GM12878 (cell line): ENCODE results near the gene ACTR5. TPM values are rescaled to one million over a fixed set of nuclear protein-coding genes. Genes with fewer than 3 reads are reported as not detected.

Experiments used
- CBX3 ChIP-seq: fragments of 200-600 bp; sonication (generic); IDR thresholded peaks from 2 replicates; pipeline ENCODE4 v1.6.1; 2016; ENCODE audit warnings: low read depth, borderline replicate concordance
- ETV6 ChIP-seq, 2 experiments: fragments of 450-650 bp in 1 of 2; IDR thresholded peaks in 1 of 2; conservative IDR thresholded peaks in 1 of 2; 2 replicates each; pipeline ENCODE4 v1.6.1; 2014; ENCODE audit warnings: antibody characterized with exemption in 1 of 2, borderline replicate concordance in 1 of 2, low read depth in 1 of 2, mild to moderate bottlenecking in 1 of 2, moderate library complexity in 1 of 2
- EZH2 ChIP-seq: IDR thresholded peaks from 2 replicates; pipeline ENCODE4 v1.6.1; 2012; ENCODE audit warnings: low read depth, mild to moderate bottlenecking, control low read depth, inconsistent platforms, low read length, borderline replicate concordance; ENCODE audit not compliant: control insufficient read depth
- NR2C1 ChIP-seq: fragments of 450-650 bp; IDR thresholded peaks from 2 replicates; pipeline ENCODE4 v1.6.1; 2017; ENCODE audit warnings: antibody characterized with exemption, mild to moderate bottlenecking, moderate library complexity
- NR2C2 ChIP-seq: IDR thresholded peaks from 2 replicates; pipeline ENCODE4 v1.6.1; 2011; ENCODE audit warnings: borderline replicate concordance, low read depth; ENCODE audit not compliant: control insufficient read depth, insufficient read length
- RELA ChIP-seq: fragments of 450-650 bp; IDR thresholded peaks from 2 replicates; pipeline ENCODE4 v1.8.0; 2014; ENCODE audit warnings: borderline replicate concordance; ENCODE audit not compliant: partially characterized antibody
- SIX5 ChIP-seq: IDR thresholded peaks from 2 replicates; pipeline ENCODE4 v1.6.1; 2011; ENCODE audit warnings: mild to moderate bottlenecking, low read depth, low read length, moderate library complexity; ENCODE audit not compliant: severe bottlenecking
- ZNF384 ChIP-seq: IDR thresholded peaks from 2 replicates; pipeline ENCODE4 v1.6.1; 2012; ENCODE audit warnings: low read depth, mild to moderate bottlenecking, low read length, improper control_type of control experiment, borderline replicate concordance
- polyA plus RNA-seq, 11 experiments: library from polyadenylated mRNA; depleted of rRNA in 4 of 11; unstranded in 6 of 11; stranded (reverse) in 5 of 11; fragments of >200 nt; fragmentation: Nextera tagmentation in 4 of 11; fragmentation: Illumina TruSeq in 1 of 11; extraction: Ambion mirVana in 4 of 11; extraction: Trizol in 1 of 11; gene quantifications; 1 replicate in 1 of 11; 2 replicates in 10 of 11; pipeline versions ENCODE4 v1.2.1 to v1.2.3, GENCODE V29; 2011 to 2016; ENCODE audit warnings: inconsistent platforms in 2 of 11, missing spikeins in 2 of 11, low read depth in 1 of 11
- total RNA-seq, 4 experiments: library from RNA; depleted of rRNA in 3 of 4; stranded (reverse); fragments of >200 nt in 3 of 4; fragmentation: Illumina TruSeq in 1 of 4; extraction: Trizol in 1 of 4; gene quantifications; 2 replicates each; pipeline versions ENCODE4 v1.2.1 to v1.2.3, GENCODE V29; 2013 to 2021
- TF ChIP-seq, protein P1 (sequence below): IDR thresholded peaks from 2 replicates; pipeline ENCODE4 v1.6.1; 2012; ENCODE audit warnings: improper control_type of control experiment, low read depth, low read length; ENCODE audit not compliant: insufficient replicate concordance
- TF ChIP-seq, protein P2 (sequence below): fragments of 450-650 bp; IDR thresholded peaks from 2 replicates; pipeline ENCODE4 v1.6.1; 2017; ENCODE audit warnings: borderline replicate concordance

Gene ACTR5
- total and polyA plus RNA-seq, 10 of the 15 experiments (the other 5 are each of a cell fraction or from before 2014, with no cell fraction given) = 0.52 to 14.7 (median 8.8) TPM

- TF ChIP-seq, protein P1, sequence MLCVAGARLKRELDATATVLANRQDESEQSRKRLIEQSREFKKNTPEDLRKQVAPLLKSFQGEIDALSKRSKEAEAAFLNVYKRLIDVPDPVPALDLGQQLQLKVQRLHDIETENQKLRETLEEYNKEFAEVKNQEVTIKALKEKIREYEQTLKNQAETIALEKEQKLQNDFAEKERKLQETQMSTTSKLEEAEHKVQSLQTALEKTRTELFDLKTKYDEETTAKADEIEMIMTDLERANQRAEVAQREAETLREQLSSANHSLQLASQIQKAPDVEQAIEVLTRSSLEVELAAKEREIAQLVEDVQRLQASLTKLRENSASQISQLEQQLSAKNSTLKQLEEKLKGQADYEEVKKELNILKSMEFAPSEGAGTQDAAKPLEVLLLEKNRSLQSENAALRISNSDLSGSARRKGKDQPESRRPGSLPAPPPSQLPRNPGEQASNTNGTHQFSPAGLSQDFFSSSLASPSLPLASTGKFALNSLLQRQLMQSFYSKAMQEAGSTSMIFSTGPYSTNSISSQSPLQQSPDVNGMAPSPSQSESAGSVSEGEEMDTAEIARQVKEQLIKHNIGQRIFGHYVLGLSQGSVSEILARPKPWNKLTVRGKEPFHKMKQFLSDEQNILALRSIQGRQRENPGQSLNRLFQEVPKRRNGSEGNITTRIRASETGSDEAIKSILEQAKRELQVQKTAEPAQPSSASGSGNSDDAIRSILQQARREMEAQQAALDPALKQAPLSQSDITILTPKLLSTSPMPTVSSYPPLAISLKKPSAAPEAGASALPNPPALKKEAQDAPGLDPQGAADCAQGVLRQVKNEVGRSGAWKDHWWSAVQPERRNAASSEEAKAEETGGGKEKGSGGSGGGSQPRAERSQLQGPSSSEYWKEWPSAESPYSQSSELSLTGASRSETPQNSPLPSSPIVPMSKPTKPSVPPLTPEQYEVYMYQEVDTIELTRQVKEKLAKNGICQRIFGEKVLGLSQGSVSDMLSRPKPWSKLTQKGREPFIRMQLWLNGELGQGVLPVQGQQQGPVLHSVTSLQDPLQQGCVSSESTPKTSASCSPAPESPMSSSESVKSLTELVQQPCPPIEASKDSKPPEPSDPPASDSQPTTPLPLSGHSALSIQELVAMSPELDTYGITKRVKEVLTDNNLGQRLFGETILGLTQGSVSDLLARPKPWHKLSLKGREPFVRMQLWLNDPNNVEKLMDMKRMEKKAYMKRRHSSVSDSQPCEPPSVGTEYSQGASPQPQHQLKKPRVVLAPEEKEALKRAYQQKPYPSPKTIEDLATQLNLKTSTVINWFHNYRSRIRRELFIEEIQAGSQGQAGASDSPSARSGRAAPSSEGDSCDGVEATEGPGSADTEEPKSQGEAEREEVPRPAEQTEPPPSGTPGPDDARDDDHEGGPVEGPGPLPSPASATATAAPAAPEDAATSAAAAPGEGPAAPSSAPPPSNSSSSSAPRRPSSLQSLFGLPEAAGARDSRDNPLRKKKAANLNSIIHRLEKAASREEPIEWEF = no peak
- TF ChIP-seq SIX5 (no peak), RELA (no peak), CBX3 (no peak), EZH2 (no peak), NR2C1 (no peak), ETV6 (conservative IDR thresholded peaks at IDR 0.05 in 1 of 2, IDR thresholded peaks at IDR 0.05 in 1 of 2; ENCODE audit: borderline replicate concordance in 1 of 2, low read depth in 1 of 2) (no peak), NR2C2 (no peak), ZNF384 (no peak)
- TF ChIP-seq, protein P2, sequence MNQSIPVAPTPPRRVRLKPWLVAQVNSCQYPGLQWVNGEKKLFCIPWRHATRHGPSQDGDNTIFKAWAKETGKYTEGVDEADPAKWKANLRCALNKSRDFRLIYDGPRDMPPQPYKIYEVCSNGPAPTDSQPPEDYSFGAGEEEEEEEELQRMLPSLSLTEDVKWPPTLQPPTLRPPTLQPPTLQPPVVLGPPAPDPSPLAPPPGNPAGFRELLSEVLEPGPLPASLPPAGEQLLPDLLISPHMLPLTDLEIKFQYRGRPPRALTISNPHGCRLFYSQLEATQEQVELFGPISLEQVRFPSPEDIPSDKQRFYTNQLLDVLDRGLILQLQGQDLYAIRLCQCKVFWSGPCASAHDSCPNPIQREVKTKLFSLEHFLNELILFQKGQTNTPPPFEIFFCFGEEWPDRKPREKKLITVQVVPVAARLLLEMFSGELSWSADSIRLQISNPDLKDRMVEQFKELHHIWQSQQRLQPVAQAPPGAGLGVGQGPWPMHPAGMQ = no peak
- TF ChIP-seq, all 136 proteins: peak for 0
Measured at GRCh38 chr20:38748861-38749149, 545 bp downstream of the ACTR5 start (continued).
